H9 (cell line): ENCODE data around the gene UFC1. TPM values are rescaled to one million over a fixed set of nuclear protein-coding genes. Genes with fewer than 3 reads are reported as not detected.

Experiments used
- DNase-seq: peaks from one replicate; pipeline ENCODE4 v3.0.0-alpha.2; 2017
- H2AFZ ChIP-seq: one replicate; pipeline ENCODE4 v1.6.1; 2013; ENCODE audit warnings: mild to moderate bottlenecking, low read length, control low read depth, moderate library complexity
- H2AK5ac ChIP-seq: 2 replicates; pipeline ENCODE4 v1.6.1; 2013; ENCODE audit warnings: low read length, control low read depth, mixed read lengths; ENCODE audit not compliant: insufficient read length
- H2BK120ac ChIP-seq: one replicate; pipeline ENCODE4 v1.6.1; 2013; ENCODE audit warnings: low read depth, mild to moderate bottlenecking, low read length, control low read depth, inconsistent platforms; ENCODE audit not compliant: poor library complexity, severe bottlenecking
- H2BK12ac ChIP-seq: 2 replicates; pipeline ENCODE4 v1.6.1; 2013; ENCODE audit warnings: low read length, control low read depth, mixed read lengths, low read depth; ENCODE audit not compliant: insufficient read length
- H2BK15ac ChIP-seq: 2 replicates; pipeline ENCODE4 v1.6.1; 2013; ENCODE audit warnings: low read depth, low read length, control low read depth
- H2BK20ac ChIP-seq: one replicate; pipeline ENCODE4 v1.6.1; 2013; ENCODE audit warnings: low read depth, mild to moderate bottlenecking, low read length, control low read depth, inconsistent platforms; ENCODE audit not compliant: poor library complexity, severe bottlenecking
- H2BK5ac ChIP-seq: 2 replicates; pipeline ENCODE4 v1.6.1; 2013; ENCODE audit warnings: low read length, control low read depth, mixed read lengths; ENCODE audit not compliant: insufficient read length
- H3K14ac ChIP-seq: 2 replicates; pipeline ENCODE4 v1.6.1; 2013; ENCODE audit warnings: low read length, control low read depth; ENCODE audit not compliant: insufficient read depth
- H3K18ac ChIP-seq: 2 replicates; pipeline ENCODE4 v1.6.1; 2013; ENCODE audit warnings: low read depth, mild to moderate bottlenecking, mixed read lengths, low read length, control low read depth; ENCODE audit not compliant: insufficient read length
- H3K23ac ChIP-seq: 2 replicates; pipeline ENCODE4 v1.6.1; 2013; ENCODE audit warnings: low read length, control low read depth, mixed read lengths, low read depth; ENCODE audit not compliant: insufficient read length
- H3K23me2 ChIP-seq: 2 replicates; pipeline ENCODE4 v1.6.1; 2013; ENCODE audit warnings: low read depth, mild to moderate bottlenecking, mixed read lengths, low read length, control low read depth; ENCODE audit not compliant: insufficient read length, poor library complexity, severe bottlenecking
- H3K27ac ChIP-seq: 2 replicates; pipeline ENCODE4 v1.5.1; 2013; ENCODE audit warnings: low read length, control low read depth, mixed read lengths, low read depth; ENCODE audit not compliant: insufficient read length
- H3K27me3 ChIP-seq: 2 replicates; pipeline ENCODE4 v1.6.1; 2013; ENCODE audit warnings: low read length, control low read depth, inconsistent platforms; ENCODE audit not compliant: insufficient read depth
- H3K4ac ChIP-seq: 2 replicates; pipeline ENCODE4 v1.6.1; 2013; ENCODE audit warnings: low read depth, mild to moderate bottlenecking, control low read depth, inconsistent platforms, low read length, moderate library complexity
- H3K4me1 ChIP-seq: 2 replicates; pipeline ENCODE4 v1.6.1; 2013; ENCODE audit warnings: low read length, control low read depth, inconsistent platforms; ENCODE audit not compliant: insufficient read depth
- H3K4me2 ChIP-seq: 2 replicates; pipeline ENCODE4 v1.6.1; 2013; ENCODE audit warnings: low read length, control low read depth, mixed read lengths; ENCODE audit not compliant: insufficient read length, insufficient read depth
- H3K56ac ChIP-seq: 2 replicates; pipeline ENCODE4 v1.6.1; 2013; ENCODE audit warnings: low read depth, mild to moderate bottlenecking, mixed read lengths, low read length, control low read depth; ENCODE audit not compliant: insufficient read length
- H3K79me1 ChIP-seq: 2 replicates; pipeline ENCODE4 v1.6.1; 2013; ENCODE audit warnings: low read depth, mild to moderate bottlenecking, moderate library complexity, low read length, control low read depth, inconsistent platforms; ENCODE audit not compliant: insufficient read depth, poor library complexity, severe bottlenecking
- H3K79me2 ChIP-seq: 2 replicates; pipeline ENCODE4 v1.6.1; 2013; ENCODE audit warnings: low read length, control low read depth, inconsistent platforms; ENCODE audit not compliant: insufficient read depth
- H3K9ac ChIP-seq: 2 replicates; pipeline ENCODE4 v1.6.1; 2013; ENCODE audit warnings: low read length, control low read depth, mixed read lengths; ENCODE audit not compliant: insufficient read length; ENCODE audit errors: extremely low read depth
- H3K9me3 ChIP-seq: one replicate; pipeline ENCODE4 v1.6.1; 2013; ENCODE audit warnings: low read depth, low read length, inconsistent platforms; ENCODE audit not compliant: control insufficient read depth
- H3T11ph ChIP-seq: one replicate; pipeline ENCODE4 v1.6.1; 2013; ENCODE audit warnings: mild to moderate bottlenecking, low read length, control low read depth, inconsistent platforms
- H4K20me1 ChIP-seq: one replicate; pipeline ENCODE4 v1.6.1; 2013; ENCODE audit not compliant: control insufficient read depth, insufficient read length, insufficient read depth
- H4K5ac ChIP-seq: 2 replicates; pipeline ENCODE4 v1.6.1; 2013; ENCODE audit warnings: low read depth, mild to moderate bottlenecking, mixed read lengths, low read length, control low read depth; ENCODE audit not compliant: insufficient read length
- H4K8ac ChIP-seq: replicated peaks from 2 replicates; pipeline ENCODE4 v1.6.1; 2013; ENCODE audit warnings: low read length, control low read depth, mixed read lengths, low read depth; ENCODE audit not compliant: insufficient read length
- H4K91ac ChIP-seq: 2 replicates; pipeline ENCODE4 v1.6.1; 2013; ENCODE audit warnings: low read depth, mild to moderate bottlenecking, moderate library complexity, mixed read lengths, low read length, control low read depth; ENCODE audit not compliant: insufficient read length
- H3K27ac Mint-ChIP-seq, 3 experiments: 2 replicates in 2 of 3; 3 replicates in 1 of 3; pipeline ENCODE4 v1.8.0; 2020 to 2021; ENCODE audit warnings: mixed read lengths in 3 of 3, mild to moderate bottlenecking in 1 of 3, moderate library complexity in 1 of 3
- H3K27me3 Mint-ChIP-seq: 2 replicates; pipeline ENCODE4 v1.8.0; 2021; ENCODE audit warnings: low read depth, mild to moderate bottlenecking, moderate library complexity, mixed read lengths
- H3K36me3 Mint-ChIP-seq, 3 experiments: 2 replicates in 2 of 3; 3 replicates in 1 of 3; pipeline ENCODE4 v1.8.0; 2020 to 2021; ENCODE audit warnings: low read depth in 3 of 3, mixed read lengths in 3 of 3; ENCODE audit not compliant: insufficient read depth in 1 of 3
- H3K4me1 Mint-ChIP-seq, 2 experiments: 2 replicates each; pipeline ENCODE4 v1.8.0; 2020; ENCODE audit warnings: mixed read lengths in 2 of 2
- H3K4me3 Mint-ChIP-seq, 2 experiments: 2 replicates in 1 of 2; 3 replicates in 1 of 2; pipeline ENCODE4 v1.8.0; 2020 to 2021; ENCODE audit warnings: mild to moderate bottlenecking in 2 of 2, mixed read lengths in 2 of 2, moderate library complexity in 1 of 2
- H3K9me3 Mint-ChIP-seq, 2 experiments: 2 replicates in 1 of 2; 3 replicates in 1 of 2; pipeline ENCODE4 v1.8.0; 2020; ENCODE audit warnings: mild to moderate bottlenecking in 2 of 2, mixed read lengths in 2 of 2, moderate library complexity in 1 of 2
- whole genome bisulfite sequencing: extraction: QIAGEN DNeasy Blood & Tissue Kit; methylation state at CpG from one replicate; pipeline ENCODE4 v1.1.7; 2013; ENCODE audit warnings: missing lambda C conversion rate, low lambda C conversion rate, mixed read lengths; ENCODE audit not compliant: insufficient read length; ENCODE audit errors: extremely low coverage; 5-methylcytosine and 5-hydroxymethylcytosine counted together
- total RNA-seq: library from RNA; stranded (reverse); gene quantifications from 2 replicates; pipeline ENCODE4 v1.2.1, GENCODE V29; 2021
- TF ChIP-seq, protein P1 (sequence below): fragments of 200-600 bp; sonication (generic); conservative IDR thresholded peaks from 3 replicates; pipeline ENCODE4 v1.8.0; 2021; ENCODE audit warnings: antibody characterized with exemption, mild to moderate bottlenecking

Gene UFC1
- total RNA-seq, 1 experiment from 2014 or later = 93.4 TPM

GRCh38 chr1:161114556-161114955, 39.2 kb upstream of the UFC1 start:
- Histone ChIP-seq H3K14ac (no peak overlapping the region), H3K4me1 (peaks cover 5% of the 10 kb centered on the region; the same call in 1 of the 2 replicates), H4K20me1 (no peaks in the 10 kb centered on the region), H3K79me2 (peaks cover 10% of the 10 kb centered on the region; the same call in 1 of the 2 replicates), H2BK15ac (no peak overlapping the region), H2BK20ac (no peak overlapping the region), H2AK5ac (no peak overlapping the region), H3K79me1 (peaks cover 3% of the 10 kb centered on the region), H3K4ac (no peak overlapping the region), H3K9me3 (no peaks in the 10 kb centered on the region), H4K5ac (no peak overlapping the region), H2BK120ac (no peak overlapping the region), H3K23ac (no peak overlapping the region), H3K18ac (no peak overlapping the region), H2BK5ac (no peak overlapping the region), H3K23me2 (peaks cover 9% of the 10 kb centered on the region), H3K56ac (no peak overlapping the region), H3T11ph (no peak overlapping the region), H4K8ac (no peak overlapping the region), H2AFZ (no peak overlapping the region), H2BK12ac (no peak overlapping the region), H3K27me3 (no peaks in the 10 kb centered on the region), H3K9ac (no peak overlapping the region), H3K4me2 (no peak overlapping the region), H3K27ac (no peak overlapping the region), H4K91ac (no peak overlapping the region)
- H3K4me3 Mint-ChIP-seq = no peak overlapping the region
- H3K27ac Mint-ChIP-seq = 0 out of 7 replicates have a peak overlapping the region, but pooled peaks of 1 of the 3 experiments have one; percentile 1
- TF ChIP-seq, protein P1, sequence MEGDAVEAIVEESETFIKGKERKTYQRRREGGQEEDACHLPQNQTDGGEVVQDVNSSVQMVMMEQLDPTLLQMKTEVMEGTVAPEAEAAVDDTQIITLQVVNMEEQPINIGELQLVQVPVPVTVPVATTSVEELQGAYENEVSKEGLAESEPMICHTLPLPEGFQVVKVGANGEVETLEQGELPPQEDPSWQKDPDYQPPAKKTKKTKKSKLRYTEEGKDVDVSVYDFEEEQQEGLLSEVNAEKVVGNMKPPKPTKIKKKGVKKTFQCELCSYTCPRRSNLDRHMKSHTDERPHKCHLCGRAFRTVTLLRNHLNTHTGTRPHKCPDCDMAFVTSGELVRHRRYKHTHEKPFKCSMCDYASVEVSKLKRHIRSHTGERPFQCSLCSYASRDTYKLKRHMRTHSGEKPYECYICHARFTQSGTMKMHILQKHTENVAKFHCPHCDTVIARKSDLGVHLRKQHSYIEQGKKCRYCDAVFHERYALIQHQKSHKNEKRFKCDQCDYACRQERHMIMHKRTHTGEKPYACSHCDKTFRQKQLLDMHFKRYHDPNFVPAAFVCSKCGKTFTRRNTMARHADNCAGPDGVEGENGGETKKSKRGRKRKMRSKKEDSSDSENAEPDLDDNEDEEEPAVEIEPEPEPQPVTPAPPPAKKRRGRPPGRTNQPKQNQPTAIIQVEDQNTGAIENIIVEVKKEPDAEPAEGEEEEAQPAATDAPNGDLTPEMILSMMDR = no peak
- no peaks in the 10 kb centered on the region for H3K27me3 Mint-ChIP-seq
- H3K36me3 Mint-ChIP-seq = peaks cover 0 to 6% (median under 1%) of the 10 kb centered on the region in 3 experiments; a peak in 6 of 7 replicates
- no peak for DNase-seq
- no peaks in the 10 kb centered on the region for H3K9me3 Mint-ChIP-seq
- WGBS = no CpG with 5 or more reads among the region's 2 CpGs
- peaks cover 18 to 19% of the 10 kb centered on the region in 2 experiments for H3K4me1 Mint-ChIP-seq
